Neural cell (in vitro differentiated cells): ENCODE data around the gene P4HA2. TPM values are rescaled to one million over a fixed set of nuclear protein-coding genes. Genes with fewer than 3 reads are reported as not detected.

Experiments used
- H2AFZ ChIP-seq: fragments of 200-600, 300-800 bp; sonication (generic), shearing (Covaris generic); 2 replicates; pipeline ENCODE4 v1.6.0; 2014; ENCODE audit warnings: low read depth, mild to moderate bottlenecking, antibody characterized with exemption, low read length, moderate library complexity
- H3F3A ChIP-seq: fragments of 200-600 bp; shearing (Covaris generic); 2 replicates; pipeline ENCODE4 v1.6.1; 2016; ENCODE audit warnings: mild to moderate bottlenecking, moderate library complexity, mixed read lengths, antibody characterized with exemption, low read length; ENCODE audit not compliant: insufficient read depth, poor library complexity, severe bottlenecking
- H3K27ac ChIP-seq: fragments of 200-600, 300-800 bp; sonication (generic), shearing (Covaris generic); 2 replicates; pipeline ENCODE4 v1.5.1; 2014; ENCODE audit warnings: mild to moderate bottlenecking, low read length, moderate library complexity
- H3K27me3 ChIP-seq: fragments of 300-800, 200-600 bp; sonication (generic), shearing (Covaris generic); 2 replicates; pipeline ENCODE4 v1.6.0; 2014; ENCODE audit warnings: mild to moderate bottlenecking, low read depth, low read length, moderate library complexity; ENCODE audit not compliant: insufficient read depth
- H3K36me3 ChIP-seq: fragments of 300-800, 200-600 bp; sonication (generic), shearing (Covaris generic); 2 replicates; pipeline ENCODE4 v1.5.1; 2014; ENCODE audit warnings: mild to moderate bottlenecking, antibody characterized with exemption, low read length, moderate library complexity; ENCODE audit not compliant: insufficient read depth
- H3K4me2 ChIP-seq: fragments of 300-800, 200-600 bp; sonication (generic), shearing (Covaris generic); 2 replicates; pipeline ENCODE4 v1.6.0; 2014; ENCODE audit warnings: mild to moderate bottlenecking, low read length
- H3K4me3 ChIP-seq: fragments of 300-800, 200-600 bp; sonication (generic), shearing (Covaris generic); 2 replicates; pipeline ENCODE4 v1.5.1; 2014; ENCODE audit warnings: mild to moderate bottlenecking, low read length, moderate library complexity
- H3K79me2 ChIP-seq: fragments of 200-600 bp; shearing (Covaris generic); replicated peaks from 2 replicates; pipeline ENCODE4 v1.6.0; 2014; ENCODE audit warnings: mild to moderate bottlenecking, low read length, moderate library complexity; ENCODE audit not compliant: insufficient read depth
- H3K9ac ChIP-seq: fragments of 300-800, 200-600 bp; sonication (generic), shearing (Covaris generic); 2 replicates; pipeline ENCODE4 v1.6.1; 2016; ENCODE audit warnings: mild to moderate bottlenecking, low read length, mixed read lengths
- H3K9me2 ChIP-seq: fragments of 200-600 bp; shearing (Covaris generic); 2 replicates; pipeline ENCODE4 v1.6.1; 2016; ENCODE audit warnings: mild to moderate bottlenecking, low read length, mixed read lengths; ENCODE audit not compliant: insufficient read depth
- H3K9me3 ChIP-seq: fragments of 200-600, 300-800 bp; sonication (generic), shearing (Covaris generic); 2 replicates; pipeline ENCODE4 v1.6.1; 2016; ENCODE audit warnings: mild to moderate bottlenecking, mixed run types, low read length, moderate library complexity, mixed read lengths
- H4K20me1 ChIP-seq: fragments of 200-600 bp; shearing (Covaris generic); 2 replicates; pipeline ENCODE4 v1.6.1; 2016; ENCODE audit warnings: mild to moderate bottlenecking, mixed run types; ENCODE audit not compliant: insufficient read depth
- EP300 ChIP-seq: fragments of 450-650 bp; conservative IDR thresholded peaks from 2 replicates; pipeline ENCODE4 v1.6.1; 2014; ENCODE audit warnings: antibody characterized with exemption, mild to moderate bottlenecking, moderate library complexity; ENCODE audit not compliant: poor library complexity, severe bottlenecking
- EZH2 ChIP-seq: fragments of 200-600, 300-800 bp; shearing (Covaris generic), sonication (generic); IDR thresholded peaks from 2 replicates; pipeline ENCODE4 v1.6.1; 2014; ENCODE audit warnings: antibody characterized with exemption, low read length, borderline replicate concordance, mild to moderate bottlenecking; ENCODE audit not compliant: insufficient read depth, poor library complexity, severe bottlenecking
- MXI1 ChIP-seq: fragments of 450-650 bp; conservative IDR thresholded peaks from 2 replicates; pipeline ENCODE4 v1.6.1; 2014; ENCODE audit warnings: antibody characterized with exemption, mild to moderate bottlenecking; ENCODE audit not compliant: poor library complexity, severe bottlenecking
- POLR2AphosphoS5 ChIP-seq: IDR thresholded peaks from 2 replicates; pipeline ENCODE4 v1.6.1; 2012
- RAD21 ChIP-seq: fragments of 450-650 bp; conservative IDR thresholded peaks from 2 replicates; pipeline ENCODE4 v1.6.1; 2014; ENCODE audit warnings: antibody characterized with exemption, mild to moderate bottlenecking, moderate library complexity
- REST ChIP-seq: IDR thresholded peaks from 2 replicates; pipeline ENCODE4 v1.6.1; 2012; ENCODE audit warnings: borderline replicate concordance
- SMC3 ChIP-seq: fragments of 450-650 bp; conservative IDR thresholded peaks from 2 replicates; pipeline ENCODE4 v1.6.1; 2014; ENCODE audit warnings: antibody characterized with exemption, mild to moderate bottlenecking, moderate library complexity; ENCODE audit not compliant: poor library complexity
- TAF1 ChIP-seq: IDR thresholded peaks from 2 replicates; pipeline ENCODE4 v1.6.1; 2012; ENCODE audit warnings: low read depth
- polyA plus RNA-seq: library from polyadenylated mRNA; depleted of rRNA; stranded (reverse); fragments of >200 nt; gene quantifications from 2 replicates; pipeline ENCODE4 v1.2.3, GENCODE V29; 2014

The P4HA2 gene
- polyA plus RNA-seq, 1 donor from 2014 or later, result 1.4 TPM

- TF ChIP-seq EZH2, result no peak
- no peak for TF ChIP-seq SMC3
Measured at GRCh38 chr5:132220491-132220890, 7.2 kb downstream of the P4HA2 start (continued).

DNA sequence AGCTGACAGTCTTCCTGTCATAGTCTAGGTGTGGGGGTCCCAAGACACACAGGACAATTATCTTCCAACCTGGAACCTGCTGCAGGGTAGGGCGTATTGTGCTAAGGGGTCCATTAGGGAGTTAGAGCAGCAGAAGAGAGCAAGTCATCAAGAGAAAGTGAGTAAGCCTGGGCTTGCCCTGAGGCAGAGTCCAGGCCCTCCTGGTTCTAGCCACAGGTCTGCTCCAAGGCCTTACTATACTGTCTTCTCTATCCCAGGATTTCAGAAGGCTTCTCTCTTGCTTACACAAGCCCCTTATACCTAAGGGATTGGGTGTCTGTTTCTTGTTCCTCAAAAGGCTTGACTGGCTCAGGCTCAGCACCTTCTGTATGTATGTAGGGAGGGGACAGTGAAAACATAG is 7.7 kb downstream of the P4HA2 start:
- Histone ChIP-seq H3K27ac (no peak overlapping the region), H3K79me2 (no peaks in the 10 kb centered on the region), H3K36me3 (no peaks in the 10 kb centered on the region), H3K27me3 (no peaks in the 10 kb centered on the region), H3K4me2 (no peak overlapping the region), H2AFZ (no peak overlapping the region), H3K9me2 (no peaks in the 10 kb centered on the region), H3K4me3 (no peak overlapping the region), H3F3A (no peaks in the 10 kb centered on the region), H3K9me3 (no peaks in the 10 kb centered on the region), H3K9ac (no peak overlapping the region), H4K20me1 (no peaks in the 10 kb centered on the region)
- TF ChIP-seq TAF1 (no peak), RAD21 (no peak), REST (no peak), EZH2 (no peak), POLR2AphosphoS5 (no peak)

DNA sequence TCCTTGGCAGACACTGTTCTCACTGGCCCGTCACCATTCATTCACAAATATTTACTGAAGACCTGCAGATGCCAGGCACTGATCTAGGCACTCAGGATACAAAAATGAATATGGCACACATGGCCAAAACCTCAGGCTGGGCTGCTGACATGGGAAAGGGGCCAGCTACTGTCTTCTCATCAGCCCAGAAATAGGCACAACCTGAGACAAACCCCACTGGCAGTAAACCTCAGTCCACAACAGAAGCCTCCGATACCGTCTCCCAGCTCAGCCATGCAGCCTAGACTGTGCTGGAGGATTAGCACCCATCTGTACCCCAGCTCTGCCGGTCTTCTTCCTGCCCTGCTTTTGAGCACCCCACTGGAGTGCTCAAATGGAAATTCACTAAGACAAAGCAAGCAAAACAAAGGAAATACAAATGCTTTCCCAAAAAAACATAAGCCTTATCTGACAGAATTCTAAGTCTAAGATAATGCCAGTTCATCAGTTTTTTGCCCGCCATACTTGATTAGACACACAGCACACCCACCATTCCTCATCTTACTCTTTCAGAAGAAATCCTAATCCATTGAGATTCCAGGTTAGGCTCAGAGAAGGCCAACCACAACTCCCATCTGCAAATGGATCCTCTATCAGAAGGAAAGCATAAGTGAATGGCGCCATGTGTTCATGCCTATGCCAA is 8.2 kb downstream of the P4HA2 start:
- Histone ChIP-seq H3K9me3 (no peaks in the 10 kb centered on the region), H3K27me3 (no peaks in the 10 kb centered on the region), H4K20me1 (no peaks in the 10 kb centered on the region), H3K36me3 (no peaks in the 10 kb centered on the region), H3K4me2 (no peak overlapping the region), H3F3A (no peaks in the 10 kb centered on the region), H3K79me2 (no peaks in the 10 kb centered on the region), H3K9me2 (no peaks in the 10 kb centered on the region), H2AFZ (no peak overlapping the region), H3K27ac (no peak overlapping the region), H3K9ac (no peak overlapping the region), H3K4me3 (no peak overlapping the region)
- TF ChIP-seq MXI1 (no peak), SMC3 (no peak), EP300 (no peak), REST (no peak)
